Hepatocyte (in vitro differentiated cells): ENCODE data around the gene AP3D1. TPM values are rescaled to one million over a fixed set of nuclear protein-coding genes. Genes with fewer than 3 reads are reported as not detected.

ENCODE experiments used
- DNase-seq: peaks from one replicate; pipeline ENCODE4 v3.0.0-alpha.2; 2016; ENCODE audit warnings: low spot score
- H2AFZ ChIP-seq: fragments of 200-600 bp; sonication (generic); 2 replicates; pipeline ENCODE4 v1.6.0; 2016; ENCODE audit warnings: antibody characterized with exemption, mild to moderate bottlenecking
- H3K27ac ChIP-seq: fragments of 200-600 bp; sonication (generic); 2 replicates; pipeline ENCODE4 v1.5.1; 2016; ENCODE audit warnings: mild to moderate bottlenecking
- H3K27me3 ChIP-seq: fragments of 200-600 bp; sonication (generic); 2 replicates; pipeline ENCODE4 v1.6.1; 2016
- H3K36me3 ChIP-seq: fragments of 200-600 bp; sonication (generic); replicated peaks from 2 replicates; pipeline ENCODE4 v1.5.1; 2016; ENCODE audit warnings: low read depth; ENCODE audit not compliant: insufficient read depth
- H3K4me1 ChIP-seq: fragments of 200-600 bp; sonication (generic); 2 replicates; pipeline ENCODE4 v1.5.1; 2016; ENCODE audit warnings: mild to moderate bottlenecking, moderate library complexity; ENCODE audit not compliant: insufficient read depth
- H3K4me2 ChIP-seq: fragments of 200-600 bp; sonication (generic); 2 replicates; pipeline ENCODE4 v1.6.0; 2016
- H3K4me3 ChIP-seq: fragments of 200-600 bp; sonication (generic); 2 replicates; pipeline ENCODE4 v1.5.1; 2016; ENCODE audit warnings: mild to moderate bottlenecking
- H3K79me2 ChIP-seq: fragments of 200-600 bp; sonication (generic); 2 replicates; pipeline ENCODE4 v1.6.0; 2017; ENCODE audit warnings: mild to moderate bottlenecking
- H3K9me2 ChIP-seq: fragments of 200-600 bp; sonication (generic); replicated peaks from 2 replicates; pipeline ENCODE4 v1.6.0; 2017; ENCODE audit warnings: mild to moderate bottlenecking; ENCODE audit not compliant: insufficient read depth
- H3K9me3 ChIP-seq: fragments of 200-600 bp; sonication (generic); 2 replicates; pipeline ENCODE4 v1.5.1; 2016; ENCODE audit warnings: low read depth, mild to moderate bottlenecking
- H4K20me1 ChIP-seq: fragments of 200-600 bp; sonication (generic); 2 replicates; pipeline ENCODE4 v1.6.0; 2016; ENCODE audit warnings: mild to moderate bottlenecking; ENCODE audit not compliant: insufficient read depth, poor library complexity, severe bottlenecking
- CTCF ChIP-seq: fragments of 200-600 bp; sonication (generic); IDR thresholded peaks from 2 replicates; pipeline ENCODE4 v1.5.1; 2016; ENCODE audit warnings: antibody characterized with exemption, mild to moderate bottlenecking; ENCODE audit not compliant: poor library complexity
- EZH2 ChIP-seq: fragments of 200-600 bp; sonication (generic); IDR thresholded peaks from 2 replicates; pipeline ENCODE4 v1.6.1; 2016; ENCODE audit warnings: antibody characterized with exemption, mild to moderate bottlenecking, borderline replicate concordance
- EZH2phosphoT487 ChIP-seq: fragments of 200-600 bp; sonication (generic); IDR thresholded peaks from one replicate; pipeline ENCODE4 v1.6.1; 2018; ENCODE audit warnings: antibody characterized with exemption, mild to moderate bottlenecking, low read depth, moderate library complexity; ENCODE audit not compliant: unreplicated experiment, severe bottlenecking
- WGBS: methylation state at CpG from one replicate; pipeline ENCODE4 v1.1.6; 2016; ENCODE audit warnings: low lambda C conversion rate; ENCODE audit errors: missing lambda C conversion rate; 5-methylcytosine and 5-hydroxymethylcytosine counted together
- polyA plus RNA-seq: library from polyadenylated mRNA; unstranded; fragments of >200 nt; fragmentation: Nextera tagmentation; extraction: Ambion mirVana; gene quantifications from 2 replicates; pipeline ENCODE4 v1.2.1, GENCODE V29; 2016
- total RNA-seq: library from RNA; depleted of rRNA; stranded (reverse); fragments of >200 nt; gene quantifications from 2 replicates; pipeline ENCODE4 v1.2.3, GENCODE V29; 2014

Gene AP3D1
- total and polyA plus RNA-seq, 2 experiments from 2014 or later = 102 to 108 TPM

DNA sequence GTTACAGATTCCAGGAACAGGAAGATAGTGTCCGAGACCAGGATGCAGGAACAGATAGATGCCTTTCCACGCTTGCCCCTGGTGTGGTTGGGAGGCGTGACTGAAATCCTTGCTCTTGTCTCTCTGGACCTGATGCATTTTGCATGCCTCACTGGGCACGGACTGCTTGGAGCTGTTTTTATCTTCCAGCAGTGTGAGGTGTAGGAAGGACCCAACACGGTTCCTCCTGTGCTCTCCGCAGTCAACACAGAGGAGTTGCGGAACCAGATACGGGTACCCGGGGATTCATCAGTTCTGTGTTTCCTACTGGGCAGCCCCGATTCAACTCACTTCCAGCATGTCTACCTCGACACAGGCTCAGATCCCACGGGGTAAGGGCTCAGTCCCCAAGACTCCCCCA, 18.9 kb upstream of the AP3D1 start:
- H3K4me2 ChIP-seq = peak overlapping the region; percentile 63
- TF ChIP-seq CTCF (no peak), EZH2phosphoT487 (no peak), EZH2 (no peak)
- H4K20me1 ChIP-seq = peaks cover 36% of the 10 kb centered on the region
- H3K79me2 ChIP-seq = peaks cover 94% of the 10 kb centered on the region
- WGBS = 80% methylated on average over 12 of the region's 12 CpGs
- peak overlapping the region; percentile 95 for H3K27ac ChIP-seq
- no peaks in the 10 kb centered on the region for H3K27me3 ChIP-seq
- no peak overlapping the region for H3K4me3 ChIP-seq
- peaks cover 69% of the 10 kb centered on the region for H3K4me1 ChIP-seq
- no peaks in the 10 kb centered on the region for H3K36me3 ChIP-seq
- H2AFZ ChIP-seq = no peak overlapping the region
- no peaks in the 10 kb centered on the region for H3K9me2 ChIP-seq
- DNase-seq = no peak
- H3K9me3 ChIP-seq = no peaks in the 10 kb centered on the region

- Histone ChIP-seq H3K9me2 (no peaks in the 10 kb centered on the region), H3K4me2 (peak overlapping the region; percentile 99), H3K4me3 (no peak overlapping the region)
Measured at GRCh38 chr19:2168619-2169424, 17.5 kb upstream of the AP3D1 start.

DNA sequence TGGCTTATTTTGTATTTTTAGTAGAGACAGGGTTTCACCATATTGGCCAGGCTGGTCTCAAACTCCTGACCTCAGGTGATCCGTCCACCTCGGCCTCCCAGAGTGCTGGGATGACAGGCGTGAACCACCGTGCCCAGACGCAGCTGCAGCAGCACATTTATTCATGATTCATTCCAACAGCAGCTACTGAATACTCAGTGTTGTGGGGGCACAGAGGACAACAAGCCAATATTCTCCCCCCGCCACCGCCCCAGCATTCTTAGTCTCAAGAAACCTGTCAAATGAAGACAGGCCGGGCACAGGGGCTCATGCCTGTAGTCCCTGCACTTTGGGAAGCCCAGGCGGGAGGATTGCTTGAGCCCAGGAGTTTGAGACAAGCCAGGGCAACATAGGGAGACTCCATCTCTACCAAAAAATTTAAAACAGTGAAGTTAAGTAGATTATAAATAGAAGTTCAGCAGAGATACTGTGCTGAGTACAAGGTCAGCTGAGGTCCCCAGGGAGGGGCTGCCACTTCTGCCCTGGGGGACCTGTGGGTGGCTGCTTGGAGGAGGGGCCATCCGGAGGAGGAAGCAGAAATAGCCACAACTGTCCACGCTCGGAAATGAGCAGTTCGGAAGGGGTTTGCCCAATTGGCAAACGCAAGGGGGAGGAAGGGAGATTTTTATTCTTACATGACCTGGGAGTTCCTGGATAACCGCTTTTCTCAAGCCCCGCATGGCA, 16.7 kb upstream of the AP3D1 start:
- Histone ChIP-seq H2AFZ (no peak overlapping the region), H3K27me3 (no peaks in the 10 kb centered on the region), H3K4me1 (peaks cover 68% of the 10 kb centered on the region), H3K9me3 (no peaks in the 10 kb centered on the region), H3K36me3 (no peaks in the 10 kb centered on the region), H4K20me1 (peaks cover 41% of the 10 kb centered on the region), H3K4me2 (peak overlapping the region; percentile 99), H3K9me2 (no peaks in the 10 kb centered on the region), H3K27ac (peak overlapping the region; percentile 98), H3K4me3 (no peak overlapping the region), H3K79me2 (peaks cover 84% of the 10 kb centered on the region)
- WGBS = 80% methylated on average over 16 of the region's 16 CpGs
- TF ChIP-seq EZH2 = no peak
- no peak for TF ChIP-seq CTCF
- TF ChIP-seq EZH2phosphoT487 = no peak
- no peak for DNase-seq

More at GRCh38 chr19:2168619-2169424, 17.5 kb upstream of the AP3D1 start:
- Histone ChIP-seq H3K27ac (peak overlapping the region; percentile 98), H3K36me3 (no peaks in the 10 kb centered on the region), H3K27me3 (no peaks in the 10 kb centered on the region), H3K79me2 (peaks cover 88% of the 10 kb centered on the region), H3K9me3 (no peaks in the 10 kb centered on the region), H2AFZ (no peak overlapping the region), H3K4me1 (peaks cover 69% of the 10 kb centered on the region), H4K20me1 (peaks cover 44% of the 10 kb centered on the region)
- peak; percentile 96 for DNase-seq
- TF ChIP-seq EZH2phosphoT487 = no peak
- no peak for TF ChIP-seq EZH2
- TF ChIP-seq CTCF = no peak
- 33% methylated on average over 24 of the region's 24 CpGs for WGBS
